ENCODE results near the gene KRT10.

The KRT10 gene

DNA sequence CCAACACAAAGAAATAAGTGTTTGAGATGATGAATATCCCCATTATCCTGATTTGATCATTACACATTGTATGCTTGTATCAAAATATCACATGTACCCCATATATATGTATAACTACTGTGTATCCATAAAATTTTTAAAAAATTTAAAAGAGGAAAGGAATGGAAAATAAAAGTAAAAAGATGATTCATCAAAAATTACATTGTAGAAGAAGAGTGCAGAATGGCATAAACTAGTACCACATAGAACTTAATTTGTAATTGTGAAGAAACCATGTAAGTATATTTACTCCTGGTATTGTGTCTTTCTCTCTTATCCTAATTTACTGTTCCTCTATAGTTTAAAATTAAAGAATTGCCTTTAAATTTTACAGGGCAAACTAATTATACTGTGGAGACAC, 11.5 kb upstream of the KRT10 start:
- DNase-seq (ENCODE audit: insufficient read length, low spot score) (no peak), FAIRE-seq (no peak)
- TF ChIP-seq, protein P1, sequence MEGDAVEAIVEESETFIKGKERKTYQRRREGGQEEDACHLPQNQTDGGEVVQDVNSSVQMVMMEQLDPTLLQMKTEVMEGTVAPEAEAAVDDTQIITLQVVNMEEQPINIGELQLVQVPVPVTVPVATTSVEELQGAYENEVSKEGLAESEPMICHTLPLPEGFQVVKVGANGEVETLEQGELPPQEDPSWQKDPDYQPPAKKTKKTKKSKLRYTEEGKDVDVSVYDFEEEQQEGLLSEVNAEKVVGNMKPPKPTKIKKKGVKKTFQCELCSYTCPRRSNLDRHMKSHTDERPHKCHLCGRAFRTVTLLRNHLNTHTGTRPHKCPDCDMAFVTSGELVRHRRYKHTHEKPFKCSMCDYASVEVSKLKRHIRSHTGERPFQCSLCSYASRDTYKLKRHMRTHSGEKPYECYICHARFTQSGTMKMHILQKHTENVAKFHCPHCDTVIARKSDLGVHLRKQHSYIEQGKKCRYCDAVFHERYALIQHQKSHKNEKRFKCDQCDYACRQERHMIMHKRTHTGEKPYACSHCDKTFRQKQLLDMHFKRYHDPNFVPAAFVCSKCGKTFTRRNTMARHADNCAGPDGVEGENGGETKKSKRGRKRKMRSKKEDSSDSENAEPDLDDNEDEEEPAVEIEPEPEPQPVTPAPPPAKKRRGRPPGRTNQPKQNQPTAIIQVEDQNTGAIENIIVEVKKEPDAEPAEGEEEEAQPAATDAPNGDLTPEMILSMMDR (IDR thresholded peaks at IDR 0.05; ENCODE audit: insufficient read depth, missing control alignments), result no peak

DNA sequence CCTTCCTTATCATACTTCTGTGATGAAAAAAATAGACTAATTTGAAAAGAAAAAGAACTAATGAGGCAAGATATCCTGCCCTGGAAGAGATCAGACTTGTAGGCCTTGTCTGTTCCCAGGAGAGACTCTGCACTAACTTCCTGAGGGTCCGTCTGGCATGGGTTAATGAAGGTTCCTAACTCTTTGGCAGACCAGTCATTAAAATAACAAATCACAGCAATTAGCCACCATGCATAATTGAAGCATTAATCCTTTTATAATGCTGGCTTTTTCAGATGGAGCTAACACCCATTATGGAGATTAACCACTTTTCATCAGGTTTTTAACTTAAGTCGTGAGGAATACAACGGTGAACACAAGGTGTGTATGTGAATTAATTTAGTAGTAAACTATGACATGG, 10.4 kb upstream of the KRT10 start:
- DNase-seq (ENCODE audit: insufficient read length, low spot score) (no peak), FAIRE-seq (no peak)
- TF ChIP-seq, protein P1 (IDR thresholded peaks at IDR 0.05; ENCODE audit: insufficient read depth, missing control alignments), result no peak

DNA sequence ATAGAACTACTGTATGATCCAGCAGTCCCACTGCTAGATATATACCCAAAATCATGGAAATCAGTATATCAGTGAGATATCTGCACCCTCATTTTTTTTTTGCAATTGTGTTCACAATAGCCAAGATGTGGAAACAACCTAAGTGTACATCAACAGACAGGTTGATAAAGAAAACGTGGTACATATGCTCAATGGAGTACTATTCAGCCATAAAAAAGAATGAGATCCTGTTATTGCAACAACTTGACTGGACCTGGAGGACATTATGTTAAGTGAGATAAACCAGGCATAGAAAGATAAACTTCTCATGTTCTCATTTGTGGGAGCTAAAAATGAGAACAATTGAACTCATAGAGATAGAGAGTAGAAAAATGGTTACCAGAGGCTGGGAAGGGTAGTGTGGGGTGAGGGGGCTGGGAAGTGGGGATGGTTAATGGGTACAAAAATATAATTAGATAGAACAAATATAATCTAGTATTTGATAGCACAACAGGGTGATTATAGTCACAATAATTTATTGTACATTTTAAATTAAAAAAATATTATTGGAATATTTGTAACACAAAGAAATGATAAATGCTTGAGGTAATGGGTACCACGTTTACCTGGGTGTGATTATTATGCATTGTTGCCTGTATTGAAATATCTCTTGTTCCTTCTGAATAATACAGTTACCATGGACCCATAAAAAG, 7.8 kb upstream of the KRT10 start:
- TF ChIP-seq, protein P1 (IDR thresholded peaks at IDR 0.05; ENCODE audit: insufficient read depth, missing control alignments), result no peak
- DNase-seq (ENCODE audit: insufficient read length, low spot score), result no peak
- FAIRE-seq, result no peak

DNA sequence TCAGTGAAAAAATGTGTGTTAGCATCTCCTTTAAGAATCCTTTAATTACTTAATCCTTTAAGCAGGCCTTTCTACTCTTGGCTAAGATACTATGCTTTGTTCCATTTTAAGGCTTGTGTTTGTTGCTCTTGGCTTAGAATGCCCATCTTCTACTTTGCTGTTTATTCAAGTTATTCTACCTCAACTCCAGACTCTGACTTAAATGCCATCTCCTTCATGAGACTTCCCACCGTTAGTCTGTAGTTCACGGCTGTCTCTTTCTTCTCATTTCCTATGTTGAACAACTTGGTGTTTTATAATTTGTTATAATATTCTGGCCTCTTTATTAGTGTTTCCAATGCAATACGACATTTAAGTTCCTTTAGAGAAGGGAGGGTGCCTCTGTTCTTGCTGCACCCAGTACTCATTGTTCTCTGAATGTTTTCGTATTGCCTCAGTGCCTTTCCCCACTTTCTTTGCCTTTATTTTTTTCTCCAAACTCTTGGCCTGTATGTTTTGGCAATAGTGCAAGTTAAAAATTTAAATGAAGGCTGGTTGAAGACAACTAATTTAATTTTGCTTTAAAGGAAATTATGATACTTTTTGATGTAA, 6.1 kb upstream of the KRT10 start:
- TF ChIP-seq, protein P1 (IDR thresholded peaks at IDR 0.05; ENCODE audit: insufficient read depth, missing control alignments), result no peak
- no peak for FAIRE-seq

DNA sequence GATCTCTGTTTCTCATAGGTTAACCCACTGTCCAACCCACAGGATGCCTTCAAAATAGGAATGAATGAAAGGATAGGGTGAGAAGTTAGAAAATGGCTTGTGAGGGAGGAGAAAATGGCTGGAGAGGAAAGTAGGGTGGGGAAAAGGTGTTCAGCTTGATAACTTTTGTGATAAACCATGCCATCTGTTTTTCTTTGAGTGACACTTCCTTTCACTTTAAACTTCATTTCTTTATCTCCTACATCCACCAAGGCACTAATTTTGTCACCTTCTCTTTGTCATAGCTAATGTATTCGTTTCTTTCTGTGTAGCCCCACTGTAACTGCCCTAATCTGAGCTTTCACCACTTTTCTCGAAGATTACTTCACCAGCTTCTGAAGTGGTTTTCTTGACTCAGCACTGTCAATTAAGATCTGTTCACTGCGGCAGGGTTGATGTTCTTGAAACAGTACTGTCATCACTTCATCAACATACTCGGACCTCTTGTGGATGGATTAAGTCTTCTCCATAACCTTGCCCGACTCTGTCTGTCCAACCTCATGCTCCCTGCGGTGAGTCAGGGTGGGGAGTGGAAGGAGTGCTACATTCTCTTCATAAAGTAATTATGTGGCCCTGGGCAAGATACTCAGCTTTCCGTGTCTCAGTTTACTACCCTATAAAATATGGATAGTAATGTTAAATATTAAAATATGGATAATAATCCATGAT, 5.5 kb upstream of the KRT10 start:
- TF ChIP-seq, protein P1 (IDR thresholded peaks at IDR 0.05; ENCODE audit: insufficient read depth, missing control alignments), result no peak
- no peak for FAIRE-seq
- DNase-seq (ENCODE audit: insufficient read length, low spot score), result no peak

More for the DNA sequence above, 6.1 kb upstream of the KRT10 start:
- no peak for DNase-seq (ENCODE audit: insufficient read length, low spot score)

DNA sequence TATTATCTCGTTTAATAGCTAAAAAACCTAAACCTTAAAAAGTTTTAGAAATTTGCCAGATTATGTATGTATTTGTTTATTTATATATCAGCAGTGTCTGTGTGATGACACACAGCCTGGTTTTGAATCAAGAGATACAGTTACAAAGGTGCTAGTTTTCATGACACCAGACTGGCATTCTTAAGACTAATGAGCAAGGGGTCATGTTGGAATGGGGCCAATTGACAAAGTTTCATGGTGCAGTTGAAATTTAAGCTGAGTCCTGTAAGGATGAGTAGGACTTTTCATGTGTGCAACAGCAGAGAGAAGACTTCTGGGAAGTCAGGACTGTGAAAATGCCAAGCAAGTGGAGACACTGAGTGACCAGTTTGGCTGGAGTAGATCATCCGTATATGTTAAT, 3.2 kb upstream of the KRT10 start:
- TF ChIP-seq, protein P1 (IDR thresholded peaks at IDR 0.05; ENCODE audit: insufficient read depth, missing control alignments), result no peak
- DNase-seq (ENCODE audit: insufficient read length, low spot score), result no peak
- FAIRE-seq, result no peak
